ENCODE measurements around the gene NECAP2.
"Not testable (repeated sequence)": the region's sequence is repeated elsewhere in the genome, so short reads cannot be mapped to it uniquely, and the experiment has no call there.

DNA sequence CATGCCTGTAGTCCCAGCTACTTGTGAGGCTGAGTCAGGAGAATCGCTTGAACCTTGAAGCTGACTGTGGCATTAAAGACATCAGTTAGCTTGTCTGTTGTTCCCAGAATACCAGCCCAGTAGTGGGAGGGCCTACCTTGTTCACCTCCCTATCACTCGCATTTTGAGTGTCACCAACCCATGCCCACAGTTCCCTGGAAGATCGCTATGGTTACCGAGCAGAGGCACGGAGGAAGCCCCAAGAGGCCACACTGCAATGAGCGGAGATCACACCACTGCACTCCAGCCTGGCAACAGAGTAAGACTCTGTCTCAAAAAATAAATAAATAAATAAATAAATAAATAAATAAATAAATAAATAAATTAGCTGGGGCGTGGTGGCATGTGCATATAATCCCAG, 52.4 kb downstream of the NECAP2 start:
- not testable (repeated sequence) for TF ChIP-seq CTCF (IDR thresholded peaks at IDR 0.05); POLR2AphosphoS5 (IDR thresholded peaks at IDR 0.05; ENCODE audit: insufficient read depth in 1 of 2, low read depth in 1 of 2); POLR2A (IDR thresholded peaks at IDR 0.05)
